SK-N-SH (cell line): Measurements from ENCODE around the gene IL12B. TPM values are rescaled to one million over a fixed set of nuclear protein-coding genes. Genes with fewer than 3 reads are reported as not detected.
A peak's percentile ranks its signal among the peaks of the same experiment; 100 is the strongest.

ENCODE experiments used
- CTCF ChIA-PET: fragments of 300-600, 350-600 bp; formaldehyde crosslinking; extraction: SDS; loops from one replicate; lab custom pipeline; 2021; lab: Yijun Ruan, JAX
- POLR2A ChIA-PET: fragments of 350-600 bp; sonication (Branson Sonifier 250); formaldehyde crosslinking; extraction: SDS; loops from one replicate; lab custom pipeline; 2020; ENCODE audit warnings: antibody characterized with exemption, inconsistent platforms; lab: Yijun Ruan, JAX
- DNase-seq: peaks from one replicate; pipeline ENCODE4 v3.0.0; 2012
- H2AFZ ChIP-seq: fragments of 200-600 bp; sonication (generic); 2 replicates; pipeline ENCODE4 v1.8.1; 2016; ENCODE audit warnings: antibody characterized with exemption, mild to moderate bottlenecking, low read depth
- H3F3A ChIP-seq: fragments of 200-600 bp; sonication (generic); replicated peaks from 2 replicates; pipeline ENCODE3; 2016; ENCODE audit warnings: antibody characterized with exemption, mild to moderate bottlenecking; ENCODE audit not compliant: insufficient read depth
- H3K27ac ChIP-seq, 2 experiments: fragments of 200-500 bp in 1 of 2; fragments of 200-600 bp in 1 of 2; sonication (Bioruptor generic) in 1 of 2; sonication (generic), shearing (Covaris generic) in 1 of 2; 2 replicates each; pipeline versions ENCODE4 v1.5.1 to v1.6.1; 2014 to 2016; ENCODE audit warnings: low read depth in 2 of 2, inconsistent platforms in 1 of 2, low read length in 1 of 2, mild to moderate bottlenecking in 1 of 2, mixed read lengths in 1 of 2
- H3K27me3 ChIP-seq: fragments of 200-600 bp; sonication (generic), shearing (Covaris generic); 2 replicates; pipeline ENCODE4 v1.6.1; 2016; ENCODE audit warnings: mixed run types; ENCODE audit not compliant: insufficient read depth
- H3K36me3 ChIP-seq, 2 experiments: fragments of 200-500 bp in 1 of 2; fragments of 200-600 bp in 1 of 2; sonication (Bioruptor generic) in 1 of 2; sonication (generic) in 1 of 2; replicated peaks in 1 of 2; 2 replicates each; pipeline versions ENCODE3 to v1.5.1; 2014 to 2016; ENCODE audit warnings: low read length in 1 of 2, mild to moderate bottlenecking in 1 of 2; ENCODE audit not compliant: insufficient read depth in 2 of 2, control insufficient read depth in 1 of 2
- H3K4me1 ChIP-seq, 2 experiments: fragments of 200-500 bp in 1 of 2; fragments of 200-600 bp in 1 of 2; sonication (Bioruptor generic) in 1 of 2; sonication (generic), shearing (Covaris generic) in 1 of 2; 2 replicates each; pipeline versions ENCODE4 v1.5.1 to v1.6.1; 2014 to 2016; ENCODE audit warnings: low read depth in 1 of 2, low read length in 1 of 2, mixed run types in 1 of 2; ENCODE audit not compliant: insufficient read depth in 2 of 2, control insufficient read depth in 1 of 2
- H3K4me2 ChIP-seq: fragments of 200-600 bp; sonication (generic), shearing (Covaris generic); 2 replicates; pipeline ENCODE4 v1.6.1; 2017; ENCODE audit warnings: mixed run types
- H3K4me3 ChIP-seq, 2 experiments: fragments of 200-500 bp in 1 of 2; fragments of 200-600 bp in 1 of 2; sonication (Bioruptor generic) in 1 of 2; sonication (generic), shearing (Covaris generic) in 1 of 2; 2 replicates each; pipeline versions ENCODE4 v1.5.1 to v1.8.1; 2014 to 2016; ENCODE audit warnings: low read depth in 2 of 2, inconsistent platforms in 1 of 2, low read length in 1 of 2, mild to moderate bottlenecking in 1 of 2, mixed read lengths in 1 of 2, moderate library complexity in 1 of 2
- H3K79me2 ChIP-seq: fragments of 200-600 bp; sonication (generic); 2 replicates; pipeline ENCODE4 v1.8.1; 2017; ENCODE audit warnings: mild to moderate bottlenecking; ENCODE audit not compliant: insufficient read depth
- H3K9ac ChIP-seq: fragments of 200-600 bp; sonication (generic); 2 replicates; pipeline ENCODE4 v1.6.1; 2017; ENCODE audit warnings: mixed run types
- H3K9me2 ChIP-seq: fragments of 200-600 bp; sonication (generic); 2 replicates; pipeline ENCODE4 v1.6.1; 2017; ENCODE audit warnings: mixed run types
- H3K9me3 ChIP-seq: fragments of 200-600 bp; sonication (generic); 2 replicates; pipeline ENCODE4 v1.6.1; 2017; ENCODE audit warnings: mixed run types, mild to moderate bottlenecking, moderate library complexity
- H4K20me1 ChIP-seq: fragments of 200-600 bp; sonication (generic); 2 replicates; pipeline ENCODE4 v1.6.1; 2017; ENCODE audit warnings: mild to moderate bottlenecking, mixed run types; ENCODE audit not compliant: insufficient read depth
- EP300 ChIP-seq, 2 experiments: IDR thresholded peaks; 2 replicates each; pipeline versions ENCODE4 v1.4.0 to v1.6.1; 2012; ENCODE audit warnings: borderline replicate concordance in 1 of 2, low read depth in 1 of 2, low read length in 1 of 2
- FOXJ3 ChIP-seq: sonication (generic); formaldehyde crosslinking; IDR thresholded peaks from 2 replicates; pipeline ENCODE4 v1.5.1; 2020; ENCODE audit warnings: mild to moderate bottlenecking, missing genetic modification reagents
- MEF2A ChIP-seq: IDR thresholded peaks from 2 replicates; pipeline ENCODE4 v1.4.0; 2012; ENCODE audit warnings: low read depth, borderline replicate concordance
- MXI1 ChIP-seq: IDR thresholded peaks from 2 replicates; pipeline ENCODE4 v1.6.1; 2012; ENCODE audit warnings: mild to moderate bottlenecking, low read depth, low read length, improper control_type of control experiment
- NRF1 ChIP-seq: IDR thresholded peaks from 2 replicates; pipeline ENCODE4 v1.6.1; 2012; ENCODE audit warnings: low read depth, mild to moderate bottlenecking, low read length
- RCOR1 ChIP-seq: fragments of 150-350 bp; IDR thresholded peaks from 2 replicates; pipeline ENCODE4 v1.6.1; 2017; ENCODE audit warnings: antibody characterized with exemption, low read length
- WGBS: methylation state at CpG from one replicate; pipeline ENCODE4 v1.1.6; 2017; ENCODE audit warnings: low lambda C conversion rate; 5-methylcytosine and 5-hydroxymethylcytosine counted together
- polyA plus RNA-seq, 3 experiments: library from polyadenylated mRNA; depleted of rRNA; stranded (reverse); fragments of >200 nt; gene quantifications; 2 replicates each; pipeline ENCODE4 v1.2.3, GENCODE V29; 2012
- TF ChIP-seq, protein P1 (sequence below): IDR thresholded peaks from 2 replicates; pipeline ENCODE4; 2012
- TF ChIP-seq, protein P2 (sequence below): IDR thresholded peaks from 2 replicates; pipeline ENCODE4 v1.4.0; 2012; ENCODE audit warnings: low read depth, borderline replicate concordance
- TF ChIP-seq, protein P3 (sequence below): fragments of 150-350 bp; IDR thresholded peaks from 2 replicates; pipeline ENCODE4 v1.6.1; 2017; ENCODE audit warnings: antibody characterized with exemption, low read length, low read depth, borderline replicate concordance
- TF ChIP-seq, protein P4 (sequence below): IDR thresholded peaks from 2 replicates; pipeline ENCODE4 v1.6.1; 2012; ENCODE audit warnings: mild to moderate bottlenecking, low read depth, low read length, moderate library complexity

The IL12B gene
- polyA plus RNA-seq, 1 of the 3 experiments (the other 2 are of a cell fraction) = not detected

DNA sequence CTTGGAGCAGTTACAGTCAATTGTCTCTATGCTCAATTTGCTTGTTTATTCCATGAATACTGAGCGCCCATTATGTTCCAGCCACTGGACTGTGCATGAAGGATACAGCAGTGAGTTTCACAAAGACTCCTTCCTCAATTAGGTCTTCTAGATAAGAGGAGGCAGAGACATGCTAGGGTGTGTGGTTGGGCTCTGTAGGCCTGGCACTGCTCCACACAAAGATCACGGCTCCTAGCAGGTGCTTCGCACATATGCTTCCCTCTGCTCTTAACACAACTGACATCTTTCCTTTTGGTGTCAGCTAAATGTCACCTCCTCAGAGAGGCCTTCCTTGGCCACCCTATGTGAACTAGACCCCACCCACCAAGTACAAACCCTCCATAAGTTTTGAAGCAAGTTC, 10.9 kb downstream of the IL12B start:
- Histone ChIP-seq H3K9me3 (no peaks in the 10 kb centered on the region), H3K4me2 (no peak overlapping the region), H3K9me2 (no peaks in the 10 kb centered on the region), H2AFZ (no peak overlapping the region), H3K9ac (no peak overlapping the region), H3K27ac (peak overlapping the region in 1 of 2 experiments; percentile 28; a peak in 1 of 4 replicates), H3K36me3 (no peaks in the 10 kb centered on the region), H3F3A (peaks cover 5% of the 10 kb centered on the region), H3K4me1 (peaks cover 0 to 15% of the 10 kb centered on the region in 2 experiments; a peak in 2 of 4 replicates), H4K20me1 (no peaks in the 10 kb centered on the region), H3K27me3 (peaks cover 4% of the 10 kb centered on the region; the same call in 1 of the 2 replicates), H3K4me3 (no peak overlapping the region), H3K79me2 (no peaks in the 10 kb centered on the region)
- CTCF ChIA-PET = interaction anchor here (0.6 to 7.2 kb wide), 4 partner anchors 13 to 945 kb away, joined by 3 to 71 read pairs (median 22); partner anchors contain the start of gene IL12B
- DNase-seq = no peak
- WGBS = 81% methylated on average over 3 of the region's 3 CpGs
- TF ChIP-seq, protein P1, sequence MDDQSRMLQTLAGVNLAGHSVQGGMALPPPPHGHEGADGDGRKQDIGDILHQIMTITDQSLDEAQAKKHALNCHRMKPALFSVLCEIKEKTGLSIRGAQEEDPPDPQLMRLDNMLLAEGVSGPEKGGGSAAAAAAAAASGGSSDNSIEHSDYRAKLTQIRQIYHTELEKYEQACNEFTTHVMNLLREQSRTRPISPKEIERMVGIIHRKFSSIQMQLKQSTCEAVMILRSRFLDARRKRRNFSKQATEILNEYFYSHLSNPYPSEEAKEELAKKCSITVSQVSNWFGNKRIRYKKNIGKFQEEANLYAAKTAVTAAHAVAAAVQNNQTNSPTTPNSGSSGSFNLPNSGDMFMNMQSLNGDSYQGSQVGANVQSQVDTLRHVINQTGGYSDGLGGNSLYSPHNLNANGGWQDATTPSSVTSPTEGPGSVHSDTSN = no peak
- TF ChIP-seq, protein P2, sequence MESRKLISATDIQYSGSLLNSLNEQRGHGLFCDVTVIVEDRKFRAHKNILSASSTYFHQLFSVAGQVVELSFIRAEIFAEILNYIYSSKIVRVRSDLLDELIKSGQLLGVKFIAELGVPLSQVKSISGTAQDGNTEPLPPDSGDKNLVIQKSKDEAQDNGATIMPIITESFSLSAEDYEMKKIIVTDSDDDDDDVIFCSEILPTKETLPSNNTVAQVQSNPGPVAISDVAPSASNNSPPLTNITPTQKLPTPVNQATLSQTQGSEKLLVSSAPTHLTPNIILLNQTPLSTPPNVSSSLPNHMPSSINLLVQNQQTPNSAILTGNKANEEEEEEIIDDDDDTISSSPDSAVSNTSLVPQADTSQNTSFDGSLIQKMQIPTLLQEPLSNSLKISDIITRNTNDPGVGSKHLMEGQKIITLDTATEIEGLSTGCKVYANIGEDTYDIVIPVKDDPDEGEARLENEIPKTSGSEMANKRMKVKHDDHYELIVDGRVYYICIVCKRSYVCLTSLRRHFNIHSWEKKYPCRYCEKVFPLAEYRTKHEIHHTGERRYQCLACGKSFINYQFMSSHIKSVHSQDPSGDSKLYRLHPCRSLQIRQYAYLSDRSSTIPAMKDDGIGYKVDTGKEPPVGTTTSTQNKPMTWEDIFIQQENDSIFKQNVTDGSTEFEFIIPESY = no peak
- TF ChIP-seq MXI1 = no peak
- POLR2A ChIA-PET = no interaction called here

- Histone ChIP-seq H3K4me2 (no peak overlapping the region), H4K20me1 (no peaks in the 10 kb centered on the region), H3K9ac (no peak overlapping the region), H2AFZ (no peak overlapping the region), H3K4me3 (no peak overlapping the region), H3K36me3 (no peaks in the 10 kb centered on the region), H3K27me3 (peaks cover 4% of the 10 kb centered on the region; the same call in 1 of the 2 replicates), H3K79me2 (no peaks in the 10 kb centered on the region), H3K9me3 (no peaks in the 10 kb centered on the region), H3K4me1 (peaks cover 0 to 15% of the 10 kb centered on the region in 2 experiments; a peak in 2 of 4 replicates), H3K27ac (no peak overlapping the region), H3F3A (no peaks in the 10 kb centered on the region), H3K9me2 (no peaks in the 10 kb centered on the region)
- TF ChIP-seq RCOR1 (no peak), FOXJ3 (CRISPR knock-in tag) (no peak), NRF1 (no peak), EP300 (IDR thresholded peaks at IDR 0.05; ENCODE audit: borderline replicate concordance in 1 of 2, low read depth in 1 of 2, low read length in 1 of 2) (no peak), MXI1 (no peak), MEF2A (no peak)
- TF ChIP-seq, protein P3, sequence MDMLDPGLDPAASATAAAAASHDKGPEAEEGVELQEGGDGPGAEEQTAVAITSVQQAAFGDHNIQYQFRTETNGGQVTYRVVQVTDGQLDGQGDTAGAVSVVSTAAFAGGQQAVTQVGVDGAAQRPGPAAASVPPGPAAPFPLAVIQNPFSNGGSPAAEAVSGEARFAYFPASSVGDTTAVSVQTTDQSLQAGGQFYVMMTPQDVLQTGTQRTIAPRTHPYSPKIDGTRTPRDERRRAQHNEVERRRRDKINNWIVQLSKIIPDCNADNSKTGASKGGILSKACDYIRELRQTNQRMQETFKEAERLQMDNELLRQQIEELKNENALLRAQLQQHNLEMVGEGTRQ = no peak
- TF ChIP-seq, protein P4, sequence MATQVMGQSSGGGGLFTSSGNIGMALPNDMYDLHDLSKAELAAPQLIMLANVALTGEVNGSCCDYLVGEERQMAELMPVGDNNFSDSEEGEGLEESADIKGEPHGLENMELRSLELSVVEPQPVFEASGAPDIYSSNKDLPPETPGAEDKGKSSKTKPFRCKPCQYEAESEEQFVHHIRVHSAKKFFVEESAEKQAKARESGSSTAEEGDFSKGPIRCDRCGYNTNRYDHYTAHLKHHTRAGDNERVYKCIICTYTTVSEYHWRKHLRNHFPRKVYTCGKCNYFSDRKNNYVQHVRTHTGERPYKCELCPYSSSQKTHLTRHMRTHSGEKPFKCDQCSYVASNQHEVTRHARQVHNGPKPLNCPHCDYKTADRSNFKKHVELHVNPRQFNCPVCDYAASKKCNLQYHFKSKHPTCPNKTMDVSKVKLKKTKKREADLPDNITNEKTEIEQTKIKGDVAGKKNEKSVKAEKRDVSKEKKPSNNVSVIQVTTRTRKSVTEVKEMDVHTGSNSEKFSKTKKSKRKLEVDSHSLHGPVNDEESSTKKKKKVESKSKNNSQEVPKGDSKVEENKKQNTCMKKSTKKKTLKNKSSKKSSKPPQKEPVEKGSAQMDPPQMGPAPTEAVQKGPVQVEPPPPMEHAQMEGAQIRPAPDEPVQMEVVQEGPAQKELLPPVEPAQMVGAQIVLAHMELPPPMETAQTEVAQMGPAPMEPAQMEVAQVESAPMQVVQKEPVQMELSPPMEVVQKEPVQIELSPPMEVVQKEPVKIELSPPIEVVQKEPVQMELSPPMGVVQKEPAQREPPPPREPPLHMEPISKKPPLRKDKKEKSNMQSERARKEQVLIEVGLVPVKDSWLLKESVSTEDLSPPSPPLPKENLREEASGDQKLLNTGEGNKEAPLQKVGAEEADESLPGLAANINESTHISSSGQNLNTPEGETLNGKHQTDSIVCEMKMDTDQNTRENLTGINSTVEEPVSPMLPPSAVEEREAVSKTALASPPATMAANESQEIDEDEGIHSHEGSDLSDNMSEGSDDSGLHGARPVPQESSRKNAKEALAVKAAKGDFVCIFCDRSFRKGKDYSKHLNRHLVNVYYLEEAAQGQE = no peak
- CTCF ChIA-PET = interaction anchor here (1.0 to 7.2 kb wide), 6 partner anchors 14 to 161 kb away, joined by 3 to 71 read pairs (median 14); partner anchors contain the start of gene IL12B
- WGBS = 66% methylated on average over 4 of the region's 4 CpGs
- POLR2A ChIA-PET = no interaction called here
- no peak for DNase-seq
Observed at GRCh38 chr5:159318448-159318847, 11.8 kb downstream of the IL12B start.
